ENCODE measurements around the gene TXNDC12. TPM values are rescaled to one million over a fixed set of nuclear protein-coding genes. Genes with fewer than 3 reads are reported as not detected.
A peak's percentile ranks its signal among the peaks of the same experiment; 100 is the strongest.

Gene TXNDC12
- total RNA-seq, 3 donors from 2014 or later (not counting 1 experiment from before 2014, with no cell fraction given): 35.0 to 39.4 (median 38.7) TPM

DNA sequence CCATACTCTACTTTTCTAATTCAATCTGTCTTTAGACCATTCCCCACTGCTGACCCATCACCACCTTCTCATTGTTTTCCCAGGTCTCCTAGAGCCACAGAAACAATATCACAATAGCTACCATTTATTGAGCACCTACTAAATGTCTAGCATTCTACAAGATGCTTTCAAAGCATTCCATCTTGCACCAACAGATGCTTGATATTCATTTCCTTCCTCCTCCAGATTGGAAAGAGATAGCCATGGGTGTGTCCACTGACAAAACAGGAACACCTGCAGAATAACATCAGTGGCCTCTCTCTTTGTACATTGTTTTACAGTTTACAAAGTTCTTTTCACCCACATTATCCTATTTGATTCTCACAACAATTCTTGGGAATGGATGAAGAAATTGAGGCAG is 66.7 kb downstream of the TXNDC12 start:
- TF ChIP-seq, protein P1, sequence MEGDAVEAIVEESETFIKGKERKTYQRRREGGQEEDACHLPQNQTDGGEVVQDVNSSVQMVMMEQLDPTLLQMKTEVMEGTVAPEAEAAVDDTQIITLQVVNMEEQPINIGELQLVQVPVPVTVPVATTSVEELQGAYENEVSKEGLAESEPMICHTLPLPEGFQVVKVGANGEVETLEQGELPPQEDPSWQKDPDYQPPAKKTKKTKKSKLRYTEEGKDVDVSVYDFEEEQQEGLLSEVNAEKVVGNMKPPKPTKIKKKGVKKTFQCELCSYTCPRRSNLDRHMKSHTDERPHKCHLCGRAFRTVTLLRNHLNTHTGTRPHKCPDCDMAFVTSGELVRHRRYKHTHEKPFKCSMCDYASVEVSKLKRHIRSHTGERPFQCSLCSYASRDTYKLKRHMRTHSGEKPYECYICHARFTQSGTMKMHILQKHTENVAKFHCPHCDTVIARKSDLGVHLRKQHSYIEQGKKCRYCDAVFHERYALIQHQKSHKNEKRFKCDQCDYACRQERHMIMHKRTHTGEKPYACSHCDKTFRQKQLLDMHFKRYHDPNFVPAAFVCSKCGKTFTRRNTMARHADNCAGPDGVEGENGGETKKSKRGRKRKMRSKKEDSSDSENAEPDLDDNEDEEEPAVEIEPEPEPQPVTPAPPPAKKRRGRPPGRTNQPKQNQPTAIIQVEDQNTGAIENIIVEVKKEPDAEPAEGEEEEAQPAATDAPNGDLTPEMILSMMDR (IDR thresholded peaks at IDR 0.05): no peak
- ATAC-seq (no peak), DNase-seq (no peak)
- Histone ChIP-seq H3K9me3 (ENCODE audit: control insufficient read depth, insufficient read depth, low read length) (no peaks in the 10 kb centered on the region), H3K36me3 (ENCODE audit: control insufficient read depth, insufficient read depth, low read length) (no peaks in the 10 kb centered on the region), H3K4me1 (ENCODE audit: control insufficient read depth, insufficient read depth, low read length) (peaks cover 9% of the 10 kb centered on the region), H3K4me3 (ENCODE audit: low read length) (no peak overlapping the region), H3K27ac (ENCODE audit: low read length) (no peak overlapping the region), H3K27me3 (ENCODE audit: control insufficient read depth, insufficient read depth, low read length) (peaks cover 21% of the 10 kb centered on the region)
- intact Hi-C loops (cut with micrococcal nuclease): no loop called here
- Mint-ChIP-seq H3K9me3 (no peaks in the 10 kb centered on the region), H3K4me1 (peaks cover 11 to 23% of the 10 kb centered on the region in 2 donors), H3K27me3 (ENCODE audit: low read depth in 2 of 2) (peaks cover 32 to 35% of the 10 kb centered on the region in 2 donors), H3K36me3 (no peaks in the 10 kb centered on the region), H3K4me3 (peak overlapping the region; percentile 67), H3K27ac (no peak overlapping the region)

GRCh38 chr1:51986718-51987117 is 68.3 kb downstream of the TXNDC12 start:
- H3K27me3 Mint-ChIP-seq (ENCODE audit: low read depth in 2 of 2): peaks cover 17 to 21% of the 10 kb centered on the region in 2 donors
- no peak overlapping the region for H3K27ac Mint-ChIP-seq
- no peaks in the 10 kb centered on the region for H3K9me3 Mint-ChIP-seq
- no peak for DNase-seq
- peaks cover 9% of the 10 kb centered on the region for H3K4me1 ChIP-seq (ENCODE audit: control insufficient read depth, insufficient read depth, low read length)
- H3K4me3 Mint-ChIP-seq: no peak overlapping the region
- 90% methylated on average over 4 of the region's 4 CpGs for WGBS (ENCODE audit: insufficient coverage)
- no peaks in the 10 kb centered on the region for H3K36me3 ChIP-seq (ENCODE audit: control insufficient read depth, insufficient read depth, low read length)
- no peak overlapping the region for H3K4me3 ChIP-seq (ENCODE audit: low read length)
- peak in 1 of 3 donors; percentile 19 for ATAC-seq
- H3K4me1 Mint-ChIP-seq: peaks cover 11 to 19% of the 10 kb centered on the region in 2 donors
- TF ChIP-seq, protein P1 (IDR thresholded peaks at IDR 0.05): no peak
- no peak overlapping the region for H3K27ac ChIP-seq (ENCODE audit: low read length)
- H3K36me3 Mint-ChIP-seq: no peaks in the 10 kb centered on the region
- peaks cover 9% of the 10 kb centered on the region for H3K27me3 ChIP-seq (ENCODE audit: control insufficient read depth, insufficient read depth, low read length)
- intact Hi-C loops (cut with micrococcal nuclease): no loop called here
- H3K9me3 ChIP-seq (ENCODE audit: control insufficient read depth, insufficient read depth, low read length): no peaks in the 10 kb centered on the region

DNA sequence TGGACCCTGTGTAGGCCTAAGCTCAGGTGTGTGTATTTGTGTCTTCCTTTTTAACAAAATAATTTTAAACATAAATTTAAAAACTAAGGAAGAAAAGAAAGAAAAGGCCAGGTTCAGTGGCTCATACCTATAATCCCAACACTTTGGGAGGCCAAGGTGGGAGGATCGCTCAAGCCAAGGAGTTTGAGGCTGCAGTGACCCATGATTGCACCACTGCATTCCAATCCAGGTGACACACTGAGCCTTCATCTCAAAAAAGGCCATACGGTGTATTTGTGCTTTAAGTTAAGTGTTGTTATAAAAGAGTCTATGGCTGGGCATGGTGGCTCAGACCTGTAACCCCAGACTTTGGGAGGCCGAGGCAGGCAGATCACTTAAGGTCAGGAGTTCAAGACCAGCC is 72.8 kb downstream of the TXNDC12 start:
- Mint-ChIP-seq H3K36me3 (no peaks in the 10 kb centered on the region), H3K9me3 (no peaks in the 10 kb centered on the region), H3K4me3 (no peak overlapping the region), H3K27me3 (ENCODE audit: low read depth in 2 of 2) (peaks cover 0 to 3% of the 10 kb centered on the region in 2 donors), H3K27ac (no peak overlapping the region), H3K4me1 (no peaks in the 10 kb centered on the region)
- H3K27ac ChIP-seq (ENCODE audit: low read length): no peak overlapping the region
- WGBS (ENCODE audit: insufficient coverage): 85% methylated on average over 3 of the region's 3 CpGs
- TF ChIP-seq, protein P1 (IDR thresholded peaks at IDR 0.05): no peak
- no peaks in the 10 kb centered on the region for H3K36me3 ChIP-seq (ENCODE audit: control insufficient read depth, insufficient read depth, low read length)
- intact Hi-C loops (cut with micrococcal nuclease): no loop called here
- H3K27me3 ChIP-seq (ENCODE audit: control insufficient read depth, insufficient read depth, low read length): no peaks in the 10 kb centered on the region
- H3K4me1 ChIP-seq (ENCODE audit: control insufficient read depth, insufficient read depth, low read length): no peaks in the 10 kb centered on the region
- H3K9me3 ChIP-seq (ENCODE audit: control insufficient read depth, insufficient read depth, low read length): no peaks in the 10 kb centered on the region
- no peak overlapping the region for H3K4me3 ChIP-seq (ENCODE audit: low read length)
- ATAC-seq (no peak), DNase-seq (no peak)

- Histone ChIP-seq H3K9me3 (ENCODE audit: control insufficient read depth, insufficient read depth, low read length) (no peaks in the 10 kb centered on the region), H3K27me3 (ENCODE audit: control insufficient read depth, insufficient read depth, low read length) (no peaks in the 10 kb centered on the region), H3K27ac (ENCODE audit: low read length) (no peak overlapping the region), H3K4me3 (ENCODE audit: low read length) (no peak overlapping the region), H3K36me3 (ENCODE audit: control insufficient read depth, insufficient read depth, low read length) (no peaks in the 10 kb centered on the region), H3K4me1 (ENCODE audit: control insufficient read depth, insufficient read depth, low read length) (no peaks in the 10 kb centered on the region)
- no CpG with 5 or more reads among the region's 1 CpG for WGBS (ENCODE audit: insufficient coverage)
- intact Hi-C loops (cut with micrococcal nuclease): no loop called here
- peaks cover 0 to 5% of the 10 kb centered on the region in 2 donors for H3K27me3 Mint-ChIP-seq (ENCODE audit: low read depth in 2 of 2)
- no peaks in the 10 kb centered on the region for H3K36me3 Mint-ChIP-seq
- no peak for DNase-seq
- ATAC-seq: no peak
- no peaks in the 10 kb centered on the region for H3K4me1 Mint-ChIP-seq
- no peaks in the 10 kb centered on the region for H3K9me3 Mint-ChIP-seq
- no peak overlapping the region for H3K4me3 Mint-ChIP-seq
- H3K27ac Mint-ChIP-seq: no peak overlapping the region
- TF ChIP-seq, protein P1 (IDR thresholded peaks at IDR 0.05): no peak
These were observed 73.4 kb downstream of the TXNDC12 start for GRCh38 chr1:51981555-51981954.
